Stimulated activated CD4-positive, alpha-beta T cell treated with anti-CD3 and anti-CD28 coated beads, Interleukin-15, amount 100 ng/mL, for 48 hours (primary cell): ENCODE measurements around the gene TCP11L2.
A peak's percentile ranks its signal among the peaks of the same experiment; 100 is the strongest.
"Not testable (repeated sequence)": the region's sequence is repeated elsewhere in the genome, so short reads cannot be mapped to it uniquely, and the experiment has no call there.

Source experiments
- DNase-seq, 2 donors: peaks; one replicate each; pipeline ENCODE4 v3.0.0-alpha.2; 2020; ENCODE audit warnings: low read depth in 2 of 2

TCP11L2 gene

DNA sequence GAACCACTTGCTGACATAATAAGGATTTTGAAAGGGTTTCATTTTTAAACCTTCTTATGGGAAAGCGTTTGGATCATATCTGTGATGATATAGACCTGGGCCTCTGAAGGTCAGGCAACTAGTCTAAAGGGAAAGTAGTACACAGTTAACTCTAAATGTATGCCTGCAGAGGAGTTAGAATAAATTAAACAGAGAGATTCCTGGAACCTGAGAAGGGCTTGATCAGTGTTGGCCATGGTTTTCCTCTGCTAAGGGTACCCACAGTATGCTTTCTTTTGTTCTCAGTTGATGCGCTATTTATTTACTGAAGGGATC is 40.6 kb downstream of the TCP11L2 start:
- DNase-seq, result no peak

DNA sequence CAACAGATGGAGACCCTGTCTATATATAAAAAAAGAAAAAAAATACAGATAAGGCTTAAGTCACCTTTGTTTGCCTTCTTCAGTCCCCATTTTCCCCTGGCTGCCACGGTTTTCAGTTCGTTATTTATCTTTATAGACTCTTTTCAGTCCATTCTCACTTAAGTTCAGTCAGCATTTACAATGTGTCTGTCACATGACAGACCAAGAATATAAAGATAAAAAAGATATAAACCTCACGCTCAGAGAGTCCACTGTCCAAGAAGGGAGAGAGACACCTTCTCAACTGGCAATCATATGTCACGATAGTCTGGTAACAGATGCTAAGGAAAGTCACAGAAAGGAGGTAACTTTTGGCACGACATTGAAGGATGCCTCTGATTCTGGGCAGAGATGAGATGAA is 41.6 kb downstream of the TCP11L2 start:
- no peak for DNase-seq

DNA sequence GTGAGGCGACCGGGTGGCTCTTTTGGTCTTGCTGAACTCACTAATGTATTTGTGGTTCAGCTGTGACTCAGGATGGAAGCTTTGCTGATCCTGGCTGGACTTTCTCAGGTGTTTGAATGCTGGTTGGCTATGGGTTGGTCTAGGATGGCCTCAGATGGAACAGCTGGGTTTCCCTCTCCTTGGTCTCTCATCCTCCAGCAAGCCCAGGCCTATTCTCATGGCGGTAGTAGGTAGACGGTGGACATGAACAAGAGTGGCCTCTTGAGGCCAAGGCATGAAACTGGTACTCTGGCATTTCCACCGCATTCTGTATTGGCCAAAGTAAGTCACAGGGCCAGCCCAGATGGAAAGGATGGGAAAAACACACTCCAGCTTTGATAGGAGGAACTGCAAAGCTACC is 43.2 kb downstream of the TCP11L2 start:
- DNase-seq, result no peak

DNA sequence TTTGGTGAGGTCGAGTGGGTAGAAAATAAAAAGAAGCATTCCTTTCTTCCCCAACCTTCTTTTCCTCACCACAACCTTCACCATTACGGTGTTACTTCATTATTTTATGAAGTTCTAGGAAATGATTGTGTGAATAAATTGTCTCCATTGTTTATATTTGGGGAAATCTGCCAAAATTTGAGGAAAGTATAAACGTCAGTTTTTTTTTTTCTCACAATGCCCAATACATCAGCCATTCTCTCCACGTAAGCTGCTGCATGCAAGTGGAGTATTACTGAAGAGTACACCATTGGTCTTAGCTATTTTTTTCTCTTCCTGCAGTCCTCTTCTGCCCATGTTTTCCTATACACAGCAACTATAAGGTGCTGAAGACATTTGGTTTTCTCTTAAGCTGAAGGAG is 45.9 kb downstream of the TCP11L2 start:
- no peak for DNase-seq

DNA sequence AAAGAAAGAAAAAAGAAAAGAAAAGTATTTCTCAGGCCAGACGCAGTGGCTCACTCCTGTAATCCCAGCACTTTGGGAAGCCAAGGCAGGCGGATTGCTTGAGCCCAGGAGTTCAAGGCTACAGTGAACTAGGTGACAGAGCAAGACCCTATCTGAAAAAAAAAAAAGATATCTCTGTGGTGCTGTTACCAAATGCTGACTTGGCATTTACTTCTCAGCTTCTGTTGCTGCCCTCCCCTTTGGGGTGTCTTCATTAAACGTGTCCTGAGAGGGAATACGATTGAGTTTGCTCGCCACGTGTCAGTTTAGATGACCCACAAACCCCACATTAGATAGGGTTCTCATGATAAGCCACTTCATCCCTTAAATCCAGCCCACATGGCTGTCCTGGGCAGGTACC is 50.6 kb downstream of the TCP11L2 start:
- no peak for DNase-seq

DNA sequence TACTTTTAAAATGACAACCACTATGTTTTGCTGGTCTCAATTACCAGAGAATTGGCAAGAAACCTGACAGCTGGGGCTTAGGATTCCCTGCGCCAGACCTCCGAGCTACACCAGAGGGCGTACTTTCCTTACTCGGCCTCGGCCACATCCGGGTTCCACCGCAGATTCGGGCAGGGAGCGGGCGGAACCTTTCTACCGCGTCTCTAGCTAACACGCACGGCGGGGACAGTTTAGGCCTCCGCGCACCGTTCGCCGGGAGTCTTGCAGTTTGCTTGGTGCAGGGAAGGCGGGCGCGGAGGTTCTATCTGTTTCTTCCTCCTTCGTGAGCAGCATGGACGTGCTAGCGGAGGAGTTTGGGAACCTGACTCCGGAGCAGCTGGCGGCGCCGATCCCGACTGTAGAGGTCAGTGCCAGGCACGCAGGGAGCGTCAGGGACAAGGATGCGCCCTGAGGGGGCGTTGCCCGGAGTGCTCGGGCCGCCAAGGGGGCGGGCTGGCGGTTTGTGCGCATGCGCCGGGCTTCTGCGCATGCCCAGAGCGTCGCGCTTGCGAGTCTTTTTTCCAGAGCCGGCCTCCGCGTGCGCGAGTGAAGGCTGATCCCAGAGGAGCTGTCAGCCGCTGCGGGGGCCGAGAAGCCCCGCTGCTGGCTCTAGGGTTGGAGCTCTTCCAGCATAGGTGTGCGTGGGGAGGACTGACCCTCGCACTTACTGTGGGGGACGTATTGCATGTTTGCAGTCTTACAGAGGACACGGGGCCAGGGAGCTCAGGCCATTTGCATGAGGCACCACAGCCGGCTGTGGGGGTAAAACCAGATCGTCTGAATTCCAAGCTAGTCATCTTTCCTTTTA is 55.2 kb downstream of the TCP11L2 start, which contains the start of gene POLR3B:
POLR3B (plus strand) TSS at position 200 of the 847 bp plus-strand sequence; CDS start at position 332, 132 bp downstream.
- peak; percentile 94 to 96 for DNase-seq

DNA sequence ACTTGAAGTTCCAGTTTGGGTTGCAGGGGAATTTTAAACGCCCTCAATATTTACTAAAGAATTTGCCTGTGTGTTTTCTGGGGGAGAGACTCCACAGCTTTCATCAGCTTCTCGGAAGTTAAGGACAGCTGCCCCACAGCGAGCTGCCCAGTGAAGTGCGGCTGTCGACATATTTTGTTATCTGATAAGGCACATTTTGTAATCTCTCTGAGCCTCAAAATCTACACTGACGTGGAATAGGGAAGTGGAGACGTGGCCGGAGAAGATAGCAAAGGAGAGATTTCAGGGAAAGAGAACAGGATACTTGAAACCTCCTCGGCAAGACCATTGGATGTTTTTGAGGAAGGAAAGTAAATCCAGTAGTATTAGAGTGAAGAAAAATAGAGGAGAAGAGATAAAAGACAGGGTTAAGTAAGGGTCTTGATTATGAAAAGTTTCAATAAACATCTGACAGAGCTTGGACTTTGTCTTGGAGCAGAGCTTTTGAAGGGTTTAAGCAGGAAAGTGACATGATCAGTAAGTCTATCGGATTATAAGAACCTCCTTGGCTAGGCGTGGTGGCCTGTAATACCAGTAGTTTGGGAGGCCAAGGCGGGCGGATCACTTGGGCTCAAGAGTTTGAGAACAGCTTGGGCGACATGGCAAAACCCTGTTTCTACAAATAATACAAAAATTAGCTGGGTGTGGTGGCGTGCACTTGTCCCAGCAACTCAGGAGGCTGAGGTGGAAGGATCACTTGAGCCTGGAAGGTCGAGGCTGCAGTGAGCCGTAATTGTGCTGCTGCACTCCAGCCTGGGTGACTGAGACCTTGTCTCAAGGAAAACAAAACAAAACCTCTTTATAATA is 56.1 kb downstream of the TCP11L2 start:
- DNase-seq, result no peak

DNA sequence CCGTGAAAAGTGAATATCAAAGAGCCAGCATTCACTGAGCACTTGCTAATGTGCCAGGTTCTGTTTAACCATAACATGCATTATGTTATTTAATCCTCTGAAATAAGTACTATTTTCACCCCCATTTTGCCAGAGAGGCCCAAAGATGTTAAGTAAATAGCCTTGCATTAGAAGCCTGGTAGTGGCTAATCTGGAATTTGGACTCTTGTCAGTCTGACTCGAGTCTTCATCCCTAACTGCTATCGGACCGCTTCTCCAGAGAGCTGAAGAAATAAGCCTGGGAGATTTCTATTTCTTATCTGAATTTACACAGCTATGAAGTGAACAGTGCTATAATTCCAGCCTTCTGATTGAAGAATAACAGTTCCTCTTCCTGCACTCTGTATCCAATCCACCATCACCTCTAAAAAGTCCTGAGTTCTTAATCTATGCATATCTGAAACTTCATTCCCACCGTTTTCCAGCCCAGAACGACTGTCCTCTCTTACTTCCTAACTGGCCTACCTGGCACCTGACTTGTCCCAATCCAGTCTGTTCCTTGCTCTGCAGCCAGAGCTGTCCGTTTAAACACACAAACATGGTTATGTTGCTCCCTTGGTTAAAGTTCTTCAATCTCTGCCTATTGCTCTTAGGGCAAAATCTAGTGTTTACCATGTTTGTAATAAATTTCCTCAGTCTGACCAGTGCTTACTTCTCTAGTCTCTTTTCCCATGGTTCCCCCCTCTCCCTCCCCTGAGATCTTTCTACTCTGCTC is 57.3 kb downstream of the TCP11L2 start:
- no peak for DNase-seq

DNA sequence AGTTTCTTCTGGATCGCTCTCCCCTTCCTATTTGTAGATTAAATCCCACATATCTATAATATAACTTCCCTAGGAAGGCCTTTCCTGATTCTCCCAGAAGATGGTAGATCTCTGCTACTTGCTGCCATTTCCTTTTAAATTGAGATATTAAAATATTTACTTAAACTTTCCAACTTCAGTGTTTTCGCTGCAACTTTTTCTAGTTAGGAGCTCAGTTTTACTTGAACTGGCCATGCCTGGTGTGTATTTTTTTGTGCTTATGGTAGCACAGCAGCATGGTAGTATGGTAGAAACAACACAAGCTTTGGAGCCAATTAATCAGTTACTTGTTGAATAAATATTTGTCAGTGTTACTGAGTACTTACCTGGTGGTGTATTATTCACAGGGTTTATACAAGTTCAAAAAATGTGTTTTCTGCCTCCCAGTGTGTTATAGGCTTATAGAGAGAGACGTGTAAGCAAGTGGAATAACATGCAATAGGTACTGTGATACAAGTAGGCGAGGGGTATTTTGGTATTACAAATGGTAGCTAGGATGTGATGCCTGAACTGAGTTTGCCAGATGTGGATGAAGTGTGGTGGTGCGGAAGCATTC is 58.0 kb downstream of the TCP11L2 start:
- DNase-seq, result no peak

DNA sequence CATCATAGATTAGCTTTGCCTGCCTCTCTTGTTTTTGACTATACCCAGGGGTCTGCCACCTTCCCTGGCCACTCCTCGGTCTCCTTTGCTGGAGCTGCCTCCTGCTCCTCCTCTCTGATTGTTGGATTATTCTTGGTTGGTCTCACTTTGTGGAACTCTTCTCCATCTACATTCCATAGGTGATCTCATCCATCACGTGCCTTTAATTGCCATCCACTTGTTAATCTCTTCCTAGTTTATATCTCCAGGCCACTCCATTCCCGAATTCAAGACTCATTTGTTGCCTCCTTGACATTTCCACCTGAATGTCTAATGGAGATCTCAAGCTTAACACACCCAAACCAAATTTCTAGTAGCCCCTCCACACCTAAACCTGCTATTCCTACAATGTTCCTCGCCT is 60.4 kb downstream of the TCP11L2 start:
- DNase-seq, result no peak

DNA sequence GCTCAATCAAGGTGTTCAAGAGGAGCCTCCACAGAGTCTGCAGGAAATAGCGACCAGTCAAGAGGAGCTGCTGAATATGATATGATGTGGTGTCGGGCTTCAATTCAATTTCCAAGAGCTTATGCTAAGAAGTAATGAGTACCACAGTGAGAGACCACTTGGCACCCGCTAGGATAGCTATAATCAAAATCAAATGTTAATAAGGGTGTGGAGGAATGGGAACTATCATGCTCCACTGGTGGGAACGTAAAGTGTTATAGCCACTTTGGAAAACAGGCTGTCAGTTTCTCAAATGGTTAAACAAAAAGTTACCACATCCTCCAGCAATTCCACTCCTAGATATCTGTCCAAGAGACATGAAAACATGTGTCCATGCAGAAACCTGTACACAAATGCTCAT is 61.7 kb downstream of the TCP11L2 start:
- DNase-seq, result no peak

DNA sequence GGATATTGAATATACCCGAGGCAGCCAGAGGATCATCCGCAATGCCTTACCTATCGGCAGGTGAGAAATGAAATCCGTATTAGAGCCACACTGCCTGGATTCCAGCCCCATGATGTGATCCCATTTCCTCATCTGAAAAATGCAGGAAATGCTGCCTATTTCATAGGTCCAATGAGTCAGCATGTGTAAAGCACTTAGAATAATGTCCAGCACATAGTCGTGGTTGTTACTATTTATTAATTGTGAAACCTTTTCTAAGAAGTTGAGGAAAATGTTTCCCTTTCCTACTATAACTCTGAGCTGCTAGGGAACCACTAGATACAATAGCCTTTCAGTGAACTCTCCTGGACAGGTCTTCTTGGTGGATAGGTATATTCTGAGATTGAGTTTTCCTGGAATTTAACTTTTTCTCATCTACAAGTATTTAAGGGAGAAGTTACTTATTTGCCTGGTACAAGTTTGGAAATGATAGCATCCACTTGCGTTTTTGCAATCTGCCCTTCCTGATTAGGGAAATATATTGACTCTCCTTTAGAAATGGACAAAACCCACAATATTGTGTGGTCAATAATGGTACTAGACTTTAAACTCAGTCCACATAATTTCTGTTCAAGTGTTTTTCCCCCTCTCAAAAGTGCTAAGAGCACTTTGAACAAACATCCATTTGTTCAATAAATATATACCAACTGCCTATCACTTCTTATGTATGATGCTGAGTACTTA is 67.3 kb downstream of the TCP11L2 start:
- DNase-seq, result no peak

DNA sequence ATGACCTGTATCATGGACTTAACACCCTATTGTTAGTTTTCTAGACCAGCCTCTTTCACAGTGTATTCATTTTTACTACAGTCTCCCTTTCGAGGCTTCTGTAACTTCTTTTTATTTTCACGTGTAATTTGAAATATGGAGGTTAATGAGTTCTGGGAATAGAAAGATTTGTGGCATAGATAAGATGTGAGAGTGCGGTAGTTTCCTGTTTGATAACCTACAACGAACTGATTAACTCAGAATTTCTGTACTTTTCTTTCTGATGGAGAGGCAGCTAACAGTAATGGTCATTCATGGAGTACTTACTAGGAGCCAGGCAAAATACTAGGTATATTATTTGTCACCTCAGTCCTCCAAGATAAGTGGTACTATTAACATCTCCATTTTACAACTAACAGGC is 76.3 kb downstream of the TCP11L2 start:
- no peak for DNase-seq

DNA sequence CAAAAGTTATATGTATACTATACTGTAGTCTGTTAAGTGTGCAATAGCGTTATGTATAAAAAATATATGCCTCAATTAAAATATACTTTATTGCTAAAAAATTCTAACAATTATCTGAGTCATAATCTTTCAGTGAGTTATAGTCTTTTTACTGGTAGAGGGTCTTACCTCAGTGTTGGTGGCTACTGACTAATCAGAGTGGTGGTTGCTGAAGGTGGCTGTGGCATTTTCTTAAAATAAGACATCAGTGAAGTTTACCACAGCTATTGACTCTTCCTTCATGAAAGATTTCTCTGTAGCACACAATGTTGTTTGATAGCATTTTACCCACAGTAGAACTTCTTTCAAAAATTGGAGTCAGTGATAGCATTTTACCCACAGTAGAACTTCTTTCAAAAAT is 78.4 kb downstream of the TCP11L2 start:
- no peak for DNase-seq

DNA sequence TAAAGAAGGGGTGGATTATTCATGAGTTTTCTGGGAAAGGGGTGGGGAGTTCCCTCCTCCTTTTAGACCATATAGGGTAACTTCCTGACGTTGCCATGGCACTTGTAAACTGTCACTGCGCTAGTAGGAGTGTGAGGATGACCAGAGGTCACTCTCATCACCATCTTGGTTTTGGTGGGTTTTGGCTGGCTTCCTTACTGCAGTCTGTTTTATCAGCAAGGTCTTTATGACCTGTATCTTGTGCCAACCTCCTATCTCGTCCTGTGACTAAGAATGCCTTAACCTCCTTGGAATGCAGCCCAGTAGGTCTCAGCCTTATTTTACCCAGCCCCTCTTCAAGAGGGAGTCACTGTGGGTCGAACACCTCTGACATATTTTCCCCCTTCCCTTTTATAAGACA is 79.3 kb downstream of the TCP11L2 start:
- not testable (repeated sequence) for DNase-seq

DNA sequence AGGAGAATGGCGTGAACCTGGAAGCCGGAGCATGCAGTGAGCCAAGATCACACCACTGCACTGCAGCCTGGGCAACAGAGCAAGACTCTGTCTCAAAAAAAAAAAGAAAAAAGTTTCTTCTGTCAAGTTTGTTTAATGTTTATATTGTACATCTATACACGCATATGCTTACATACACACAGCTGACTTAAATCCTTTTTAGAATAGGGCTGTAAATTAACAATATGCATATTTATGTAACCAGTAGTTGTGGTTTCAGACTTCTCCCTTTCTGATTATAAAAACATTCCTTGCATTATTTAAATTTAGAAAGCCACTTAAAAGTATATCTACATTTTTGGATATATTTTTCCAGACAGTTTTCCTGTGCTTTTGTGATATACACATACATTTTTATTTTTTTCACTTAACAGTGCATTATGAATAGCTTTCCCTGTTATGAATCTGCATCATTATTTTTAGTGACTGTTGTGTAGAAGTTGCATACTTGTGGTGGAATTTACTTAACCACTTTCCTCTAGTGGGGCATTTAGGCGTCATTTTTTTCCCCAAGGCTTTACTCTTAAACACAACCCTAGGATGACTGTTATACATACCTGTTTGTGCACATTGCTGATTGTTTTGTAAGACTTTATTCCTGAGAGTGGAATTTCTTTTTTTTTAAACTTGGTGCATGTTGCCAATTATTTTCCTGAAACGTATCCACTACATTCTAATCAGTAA is 84.4 kb downstream of the TCP11L2 start:
- DNase-seq, result no peak

DNA sequence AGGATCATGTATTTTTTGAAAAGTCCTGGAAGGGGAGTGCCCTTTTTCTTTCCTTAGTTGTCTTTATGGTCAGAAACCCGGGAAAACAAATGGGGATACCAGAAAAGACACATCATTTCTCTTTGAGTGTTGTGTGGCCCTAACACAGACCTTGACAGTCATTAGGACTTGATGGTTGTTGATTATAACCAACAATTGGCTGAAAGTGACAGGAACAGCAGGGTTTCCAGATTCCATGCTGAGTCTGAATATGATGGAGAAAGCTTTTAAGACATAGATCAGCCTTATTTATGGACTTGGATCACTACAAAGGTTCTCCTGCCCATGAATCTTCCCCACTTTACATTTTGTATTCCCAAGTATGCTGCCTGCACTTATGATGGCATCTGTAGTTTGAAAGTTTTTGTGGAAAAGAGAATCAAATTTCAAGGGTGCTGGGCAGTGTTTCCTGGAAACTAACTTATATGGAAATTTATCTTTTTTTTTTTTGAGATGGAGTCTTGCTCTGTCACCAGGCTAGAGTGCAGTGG is 85.4 kb downstream of the TCP11L2 start:
- no peak for DNase-seq

DNA sequence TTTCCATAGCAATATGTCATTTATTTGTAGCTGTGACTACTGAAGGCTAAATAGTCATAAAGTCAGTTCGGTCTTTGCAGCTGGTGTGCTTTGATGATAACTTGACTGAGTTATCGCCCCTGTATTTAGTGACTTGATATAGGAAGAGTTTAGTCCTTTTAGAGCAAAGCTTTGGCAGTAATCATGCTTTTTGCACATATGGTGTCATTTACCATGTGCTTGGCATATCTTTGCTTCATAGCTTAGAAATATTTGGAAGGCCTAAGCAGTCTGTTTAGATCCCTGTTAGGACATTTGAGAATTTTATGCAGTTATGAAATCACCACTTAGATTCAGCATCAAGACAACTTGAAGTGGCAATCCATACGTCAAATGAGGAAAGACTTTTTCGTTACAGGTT is 86.6 kb downstream of the TCP11L2 start:
- no peak for DNase-seq

DNA sequence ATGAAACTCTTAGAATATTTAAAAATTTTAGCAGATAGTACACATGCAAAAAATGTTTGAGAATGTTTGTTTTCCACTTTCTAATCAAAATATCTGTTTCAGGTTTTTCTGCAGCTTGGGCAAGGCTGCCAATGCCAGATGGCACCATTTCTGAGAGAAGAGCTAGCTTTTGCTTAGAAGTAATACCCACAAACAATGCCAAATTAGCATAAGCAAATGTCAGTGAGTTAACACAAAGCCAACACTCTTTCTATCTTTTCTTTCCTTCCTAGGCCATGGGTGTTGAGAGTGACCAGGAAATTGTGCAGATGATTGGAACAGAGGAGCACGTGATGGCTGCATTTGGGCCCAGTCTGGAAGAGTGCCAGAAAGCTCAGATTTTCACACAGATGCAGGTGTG is 90.2 kb downstream of the TCP11L2 start:
- no peak for DNase-seq
